SU-DHL-6 (cell line): ENCODE results near the gene PCSK9.

ENCODE experiments used
- H2AFZ ChIP-seq: fragments of 200-600 bp; sonication (generic); 2 replicates; pipeline ENCODE4 v1.6.1; 2014; ENCODE audit warnings: low read depth, mild to moderate bottlenecking, moderate library complexity, mixed read lengths, antibody characterized with exemption, low read length; ENCODE audit not compliant: severe bottlenecking
- H3F3A ChIP-seq: fragments of 200-600 bp; shearing (Covaris generic); 2 replicates; pipeline ENCODE4 v1.6.0; 2016; ENCODE audit warnings: antibody characterized with exemption, mild to moderate bottlenecking; ENCODE audit not compliant: insufficient read depth
- H3K27ac ChIP-seq: fragments of 200-600 bp; sonication (generic); 2 replicates; pipeline ENCODE4 v1.5.1; 2016; ENCODE audit warnings: low read depth, mild to moderate bottlenecking, low read length, moderate library complexity, mixed read lengths
- H3K27me3 ChIP-seq: fragments of 200-600 bp; sonication (generic), shearing (Covaris generic); 2 replicates; pipeline ENCODE4 v1.6.0; 2014; ENCODE audit warnings: mild to moderate bottlenecking, low read length
- H3K36me3 ChIP-seq: fragments of 200-600 bp; sonication (generic); 2 replicates; pipeline ENCODE4 v1.6.1; 2014; ENCODE audit warnings: mild to moderate bottlenecking, low read length, mixed read lengths
- H3K4me2 ChIP-seq: fragments of 300-600, 200-600 bp; shearing (Covaris generic), sonication (generic); 2 replicates; pipeline ENCODE4 v1.6.0; 2014; ENCODE audit warnings: low read length, low read depth, mild to moderate bottlenecking; ENCODE audit not compliant: poor library complexity, severe bottlenecking
- H3K4me3 ChIP-seq: fragments of 200-600 bp; sonication (generic); 2 replicates; pipeline ENCODE4 v1.5.1; 2014; ENCODE audit warnings: antibody characterized with exemption, low read length, mild to moderate bottlenecking, mixed read lengths; ENCODE audit not compliant: insufficient read depth, poor library complexity, severe bottlenecking
- H3K79me2 ChIP-seq: fragments of 200-600 bp; sonication (generic); 2 replicates; pipeline ENCODE4 v1.6.1; 2014; ENCODE audit warnings: mild to moderate bottlenecking, low read length, moderate library complexity; ENCODE audit not compliant: insufficient read depth
- H3K9ac ChIP-seq: fragments of 200-600 bp; sonication (generic); 2 replicates; pipeline ENCODE4 v1.7.0; 2014; ENCODE audit warnings: mild to moderate bottlenecking, low read length
- H3K9me2 ChIP-seq: fragments of 200-600 bp; sonication (generic); replicated peaks from 2 replicates; pipeline ENCODE4 v1.6.1; 2014; ENCODE audit warnings: low read length; ENCODE audit not compliant: insufficient read depth
- H3K9me3 ChIP-seq: fragments of 200-600 bp; sonication (generic); 2 replicates; pipeline ENCODE4 v1.6.1; 2014; ENCODE audit warnings: low read length, mixed read lengths; ENCODE audit not compliant: insufficient read depth
- H4K20me1 ChIP-seq: fragments of 200-600 bp; sonication (generic); 2 replicates; pipeline ENCODE4 v1.6.1; 2014; ENCODE audit warnings: low read depth, mild to moderate bottlenecking, antibody characterized with exemption, low read length, moderate library complexity, mixed read lengths
- CTCF ChIP-seq: fragments of 200-600 bp; sonication (generic); IDR thresholded peaks from one replicate; pipeline ENCODE4 v1.5.1; 2017; ENCODE audit warnings: antibody characterized with exemption, mild to moderate bottlenecking, low read length, moderate library complexity; ENCODE audit not compliant: insufficient read depth, poor library complexity, severe bottlenecking
- EZH2phosphoT487 ChIP-seq: fragments of 200-600 bp; sonication (generic), shearing (Covaris generic); conservative IDR thresholded peaks from 2 replicates; pipeline ENCODE4 v1.6.1; 2018; ENCODE audit warnings: mild to moderate bottlenecking, antibody characterized with exemption, low read length, moderate library complexity, mixed read lengths

PCSK9 gene

GRCh38 chr1:54996869-54997710 is 42.3 kb upstream of the PCSK9 start:
- Histone ChIP-seq H3K9me2 (no peaks in the 10 kb centered on the region), H4K20me1 (no peaks in the 10 kb centered on the region), H3K9me3 (no peaks in the 10 kb centered on the region), H3K27ac (no peak overlapping the region), H3K79me2 (no peaks in the 10 kb centered on the region), H3K36me3 (no peaks in the 10 kb centered on the region), H3K4me2 (no peak overlapping the region), H3K4me3 (no peak overlapping the region), H3F3A (no peaks in the 10 kb centered on the region), H2AFZ (no peak overlapping the region), H3K9ac (no peak overlapping the region), H3K27me3 (no peaks in the 10 kb centered on the region)
- no peak for TF ChIP-seq EZH2phosphoT487
- TF ChIP-seq CTCF: no peak

GRCh38 chr1:54997711-54997986 is 41.7 kb upstream of the PCSK9 start:
- TF ChIP-seq CTCF: no peak
- no peak for TF ChIP-seq EZH2phosphoT487
- H3K36me3 ChIP-seq: no peaks in the 10 kb centered on the region

DNA sequence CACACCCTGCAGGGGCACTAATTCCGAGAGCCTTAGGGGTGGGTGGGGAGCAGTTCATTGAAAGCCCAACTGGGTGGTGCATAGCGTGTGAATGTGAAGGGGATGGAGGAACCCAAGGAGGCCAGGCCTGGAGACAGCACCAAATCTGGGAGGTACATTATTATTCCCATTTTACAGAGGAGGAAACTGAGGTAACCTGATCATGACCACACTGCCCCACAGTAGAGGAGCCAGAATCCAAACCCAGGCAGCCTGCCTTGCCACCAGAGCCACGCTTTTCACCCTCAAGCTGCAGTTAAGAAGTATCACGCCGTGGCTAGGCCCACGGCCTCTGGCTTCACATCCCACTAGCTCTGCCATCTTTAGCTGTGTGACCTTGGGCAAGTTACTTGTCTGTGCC is 41.2 kb upstream of the PCSK9 start:
- H3K9ac ChIP-seq: no peak overlapping the region
- no peaks in the 10 kb centered on the region for H3K9me3 ChIP-seq
- H4K20me1 ChIP-seq: no peaks in the 10 kb centered on the region
- H3K9me2 ChIP-seq: no peaks in the 10 kb centered on the region
- H3K36me3 ChIP-seq: no peaks in the 10 kb centered on the region
- H3F3A ChIP-seq: no peaks in the 10 kb centered on the region
- no peaks in the 10 kb centered on the region for H3K27me3 ChIP-seq
- no peak overlapping the region for H3K4me3 ChIP-seq
- H2AFZ ChIP-seq: no peak overlapping the region
- no peaks in the 10 kb centered on the region for H3K79me2 ChIP-seq
- TF ChIP-seq CTCF (no peak), EZH2phosphoT487 (no peak)
- no peak overlapping the region for H3K4me2 ChIP-seq
- H3K27ac ChIP-seq: no peak overlapping the region

More at GRCh38 chr1:54997711-54997986, 41.7 kb upstream of the PCSK9 start:
- no peaks in the 10 kb centered on the region for H3F3A ChIP-seq
- no peaks in the 10 kb centered on the region for H3K9me2 ChIP-seq
- no peaks in the 10 kb centered on the region for H4K20me1 ChIP-seq
- H3K9me3 ChIP-seq: no peaks in the 10 kb centered on the region
- H3K4me3 ChIP-seq: no peak overlapping the region
- H3K9ac ChIP-seq: no peak overlapping the region
- no peak overlapping the region for H2AFZ ChIP-seq
- H3K79me2 ChIP-seq: no peaks in the 10 kb centered on the region
- H3K4me2 ChIP-seq: no peak overlapping the region
- H3K27me3 ChIP-seq: no peaks in the 10 kb centered on the region
- no peak overlapping the region for H3K27ac ChIP-seq
